HG02610 (cell line): Measurements from ENCODE around the gene SDK1.

Source experiments
- ATAC-seq: cut with Tn5 transposase; IDR thresholded peaks from one replicate; pipeline ENCODE4 v1.9.1; 2021; ENCODE audit warnings: mild to moderate bottlenecking, moderate library complexity; ENCODE audit not compliant: unreplicated experiment

The SDK1 gene

GRCh38 chr7:4179688-4180380, 878.8 kb downstream of the SDK1 start:
- ATAC-seq: no peak

GRCh38 chr7:4181446-4181845, 880.4 kb downstream of the SDK1 start:
- ATAC-seq: no peak

GRCh38 chr7:4182605-4183300, 881.7 kb downstream of the SDK1 start:
- ATAC-seq: no peak

GRCh38 chr7:4184653-4185052, 883.6 kb downstream of the SDK1 start:
- ATAC-seq: no peak

- ATAC-seq: no peak
Observed at GRCh38 chr7:4185136-4185535, 884.1 kb downstream of the SDK1 start.

GRCh38 chr7:4185721-4186512, 884.9 kb downstream of the SDK1 start:
- ATAC-seq: no peak

- ATAC-seq: no peak
Observed at GRCh38 chr7:4186513-4186780, 885.4 kb downstream of the SDK1 start.

GRCh38 chr7:4188651-4189050, 887.6 kb downstream of the SDK1 start:
- no peak for ATAC-seq

GRCh38 chr7:4189131-4189570, 888.1 kb downstream of the SDK1 start:
- ATAC-seq: no peak

GRCh38 chr7:4190010-4190981, 889.2 kb downstream of the SDK1 start:
- no peak for ATAC-seq

GRCh38 chr7:4191046-4191445, 890.0 kb downstream of the SDK1 start:
- ATAC-seq: no peak

- no peak for ATAC-seq
Observed at GRCh38 chr7:4191525-4191924, 890.5 kb downstream of the SDK1 start.

GRCh38 chr7:4195660-4196059, 894.6 kb downstream of the SDK1 start:
- ATAC-seq: no peak

- ATAC-seq: no peak
Observed at GRCh38 chr7:4196121-4196819, 895.2 kb downstream of the SDK1 start.

GRCh38 chr7:4198301-4198700, 897.2 kb downstream of the SDK1 start:
- no peak for ATAC-seq

GRCh38 chr7:4200546-4201094, 899.6 kb downstream of the SDK1 start:
- ATAC-seq: no peak

GRCh38 chr7:4201566-4201965, 900.5 kb downstream of the SDK1 start:
- ATAC-seq: no peak

GRCh38 chr7:4202154-4202736, 901.2 kb downstream of the SDK1 start:
- no peak for ATAC-seq

- ATAC-seq: no peak
Observed at GRCh38 chr7:4202954-4203353, 901.9 kb downstream of the SDK1 start.
